Activated naive CD4-positive, alpha-beta T cell treated with anti-CD3 and anti-CD28 coated beads, Interleukin-2, amount 50 U/mL, for 24 hours (primary cell): ENCODE data around the gene DHRS2.
"Not testable (repeated sequence)": the region's sequence is repeated elsewhere in the genome, so short reads cannot be mapped to it uniquely, and the experiment has no call there.

ENCODE experiments used
- H3K27ac Mint-ChIP-seq: one replicate; pipeline ENCODE4 v1.8.0; 2021; ENCODE audit warnings: mild to moderate bottlenecking, mixed read lengths
- H3K27me3 Mint-ChIP-seq: one replicate; pipeline ENCODE4 v1.8.0; 2021; ENCODE audit warnings: mixed read lengths
- H3K36me3 Mint-ChIP-seq: one replicate; pipeline ENCODE4 v1.8.0; 2021; ENCODE audit warnings: mixed read lengths
- H3K4me1 Mint-ChIP-seq: one replicate; pipeline ENCODE4 v1.8.0; 2021; ENCODE audit warnings: mixed read lengths
- H3K4me3 Mint-ChIP-seq: one replicate; pipeline ENCODE4 v1.8.0; 2021; ENCODE audit warnings: mild to moderate bottlenecking, mixed read lengths
- H3K9me3 Mint-ChIP-seq: one replicate; pipeline ENCODE4 v1.8.0; 2021; ENCODE audit warnings: mixed read lengths

DHRS2 gene

DNA sequence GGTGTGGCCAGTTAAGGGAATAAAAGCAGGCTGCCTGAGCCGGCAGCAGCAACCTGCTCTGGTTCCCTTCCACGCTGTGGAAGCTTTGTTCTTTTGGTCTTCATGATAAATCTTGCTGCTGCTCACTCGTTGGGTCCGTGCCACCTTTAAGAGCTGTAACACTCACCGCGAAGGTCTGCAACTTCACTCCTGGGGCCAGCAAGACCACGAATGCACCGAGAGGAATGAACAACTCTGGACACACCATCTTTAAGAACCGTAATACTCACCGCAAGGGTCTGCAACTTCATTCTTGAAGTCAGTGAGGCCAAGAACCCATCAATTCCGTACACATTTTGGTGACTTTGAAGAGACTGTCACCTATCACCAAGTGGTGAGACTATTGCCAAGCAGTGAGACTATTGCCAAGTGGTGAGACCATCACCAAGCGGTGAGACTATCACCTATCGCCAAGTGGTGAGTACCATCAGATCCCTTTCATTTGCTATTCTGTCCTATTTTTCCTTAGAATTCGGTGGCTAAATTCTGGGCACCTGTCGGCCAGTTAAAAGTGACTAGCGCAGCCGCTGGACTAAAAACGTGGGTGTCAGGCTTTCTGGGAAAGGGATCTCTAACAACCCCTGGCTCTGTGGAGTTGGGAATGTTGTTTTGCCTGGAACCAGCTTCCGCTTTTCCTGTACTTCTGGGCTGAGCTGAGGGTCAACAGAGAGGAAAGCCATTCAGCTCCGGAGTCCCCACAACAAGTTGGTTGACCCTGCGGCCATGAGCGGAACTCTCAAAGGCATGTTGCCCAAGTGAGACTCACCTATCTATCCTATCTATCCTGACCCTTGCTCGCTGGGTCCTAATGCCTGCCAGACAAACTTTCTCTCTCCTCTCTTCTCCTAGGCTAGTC, at the start of gene DHRS2:
DHRS2 (plus strand) TSS at position 48 of the 895 bp plus-strand sequence. CDS start 2,501 bp downstream, outside the sequence.
- Mint-ChIP-seq H3K36me3 (peaks cover 2% of the 10 kb centered on the region), H3K4me3 (no peak within 1 kb of the TSS), H3K9me3 (no peaks in the 10 kb centered on the region), H3K27me3 (no peaks in the 10 kb centered on the region), H3K27ac (no peak within 1 kb of the TSS), H3K4me1 (peaks cover 9% of the 10 kb centered on the region)

GRCh38 chr14:23588884-23589598, 47.1 kb upstream of the DHRS2 start:
- H3K4me3 Mint-ChIP-seq, result no peak overlapping the region
- peaks cover 2% of the 10 kb centered on the region for H3K27me3 Mint-ChIP-seq
- H3K27ac Mint-ChIP-seq, result no peak overlapping the region
- no peaks in the 10 kb centered on the region for H3K36me3 Mint-ChIP-seq
- no peaks in the 10 kb centered on the region for H3K9me3 Mint-ChIP-seq
- H3K4me1 Mint-ChIP-seq, result peaks cover 11% of the 10 kb centered on the region

- Mint-ChIP-seq H3K4me1 (peaks cover 11% of the 10 kb centered on the region), H3K27ac (no peak overlapping the region), H3K36me3 (no peaks in the 10 kb centered on the region), H3K27me3 (peaks cover 2% of the 10 kb centered on the region), H3K9me3 (no peaks in the 10 kb centered on the region), H3K4me3 (no peak overlapping the region)
These were observed 46.6 kb upstream of the DHRS2 start for GRCh38 chr14:23589606-23590005.

DNA sequence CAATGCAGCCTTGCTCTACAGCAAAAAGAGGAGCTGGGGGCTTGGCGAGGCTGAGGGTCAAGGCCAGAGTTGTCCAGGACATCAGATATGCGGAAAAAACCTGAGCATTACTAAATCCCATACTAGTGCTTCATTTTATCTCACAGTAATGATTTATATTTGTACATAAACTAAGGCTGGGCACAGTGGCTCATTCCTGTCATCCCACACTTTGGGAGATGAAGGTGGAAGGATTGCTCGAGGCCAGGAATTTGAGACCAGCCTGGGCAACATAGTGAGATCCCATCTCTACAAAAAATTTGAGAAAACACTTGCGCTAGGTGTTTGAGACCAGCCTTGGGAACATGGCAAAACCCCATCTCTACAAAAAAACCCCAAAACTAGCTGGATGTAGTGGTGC, 46.0 kb upstream of the DHRS2 start:
- H3K4me3 Mint-ChIP-seq, result no peak overlapping the region
- no peaks in the 10 kb centered on the region for H3K36me3 Mint-ChIP-seq
- no peaks in the 10 kb centered on the region for H3K9me3 Mint-ChIP-seq
- H3K27ac Mint-ChIP-seq, result no peak overlapping the region
- H3K4me1 Mint-ChIP-seq, result peaks cover 11% of the 10 kb centered on the region
- H3K27me3 Mint-ChIP-seq, result peaks cover 2% of the 10 kb centered on the region

DNA sequence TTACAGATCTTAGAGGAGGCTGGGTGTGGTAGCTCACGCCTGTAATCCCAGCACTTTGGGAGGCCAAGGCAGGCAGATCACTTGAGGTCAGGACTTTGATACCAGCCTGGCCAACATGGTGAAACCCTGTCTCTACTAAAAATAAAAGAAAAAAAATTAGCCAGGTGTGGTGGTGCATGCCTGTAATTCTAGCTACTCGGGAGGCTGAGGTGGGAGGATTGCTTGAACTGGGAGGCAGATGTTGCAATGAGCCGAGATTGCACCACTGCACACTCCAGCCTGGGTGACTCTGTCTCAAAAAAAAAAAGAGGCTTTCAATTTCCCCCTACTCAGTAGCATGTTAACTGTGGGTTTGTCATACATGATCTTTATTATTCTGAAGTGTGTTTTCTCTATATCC, 42.0 kb upstream of the DHRS2 start:
- H3K4me1 Mint-ChIP-seq, H3K27ac Mint-ChIP-seq, H3K9me3 Mint-ChIP-seq, H3K27me3 Mint-ChIP-seq, H3K4me3 Mint-ChIP-seq, H3K36me3 Mint-ChIP-seq: not testable (repeated sequence)

GRCh38 chr14:23600322-23600707, 35.8 kb upstream of the DHRS2 start:
- H3K4me1 Mint-ChIP-seq, result no peaks in the 10 kb centered on the region
- H3K27me3 Mint-ChIP-seq, result no peaks in the 10 kb centered on the region
- H3K4me3 Mint-ChIP-seq, result no peak overlapping the region
- no peaks in the 10 kb centered on the region for H3K9me3 Mint-ChIP-seq
- no peak overlapping the region for H3K27ac Mint-ChIP-seq
- H3K36me3 Mint-ChIP-seq, result no peaks in the 10 kb centered on the region

GRCh38 chr14:23600806-23601205, 35.4 kb upstream of the DHRS2 start:
- peaks cover 3% of the 10 kb centered on the region for H3K4me1 Mint-ChIP-seq
- H3K4me3 Mint-ChIP-seq, result no peak overlapping the region
- no peaks in the 10 kb centered on the region for H3K27me3 Mint-ChIP-seq
- H3K27ac Mint-ChIP-seq, result no peak overlapping the region
- H3K36me3 Mint-ChIP-seq, result no peaks in the 10 kb centered on the region
- H3K9me3 Mint-ChIP-seq, result no peaks in the 10 kb centered on the region

DNA sequence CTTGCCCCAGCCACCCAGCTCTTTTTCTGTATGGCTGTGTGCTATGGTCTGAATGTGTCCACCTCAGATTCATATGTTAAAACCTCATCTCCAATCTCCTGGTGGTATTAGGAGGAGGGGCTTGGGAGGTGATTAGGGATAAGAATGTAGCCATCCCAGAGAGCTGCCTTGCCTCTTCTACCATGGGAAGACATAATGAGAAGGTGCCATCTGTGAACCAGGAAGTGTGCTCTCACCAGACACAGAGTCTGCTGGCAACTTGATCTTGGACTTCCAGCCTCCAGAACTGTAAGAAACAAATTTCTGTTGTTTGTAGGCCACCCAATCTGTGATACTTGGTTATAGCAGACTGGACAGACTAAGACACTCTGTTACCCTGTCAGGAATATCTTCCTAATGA, 34.7 kb upstream of the DHRS2 start:
- no peaks in the 10 kb centered on the region for H3K27me3 Mint-ChIP-seq
- H3K36me3 Mint-ChIP-seq, result no peaks in the 10 kb centered on the region
- peaks cover 7% of the 10 kb centered on the region for H3K4me1 Mint-ChIP-seq
- no peak overlapping the region for H3K27ac Mint-ChIP-seq
- no peaks in the 10 kb centered on the region for H3K9me3 Mint-ChIP-seq
- H3K4me3 Mint-ChIP-seq, result no peak overlapping the region

DNA sequence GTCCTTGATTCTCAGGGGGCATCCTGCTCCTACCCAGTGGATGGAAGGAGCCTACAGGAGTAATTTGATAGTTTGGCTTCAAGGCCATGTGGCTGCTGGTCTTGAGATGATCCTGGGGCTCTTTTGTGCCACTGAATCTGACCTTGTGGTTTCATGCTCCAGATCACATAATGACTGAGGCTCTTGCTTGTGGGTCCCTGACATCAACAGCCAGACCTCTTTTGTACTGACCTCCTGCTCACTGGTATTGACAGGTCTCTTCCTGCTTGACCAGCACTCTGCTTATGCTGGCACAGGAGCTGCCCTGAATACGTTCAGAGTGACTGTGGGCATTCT, 34.4 kb upstream of the DHRS2 start:
- no peaks in the 10 kb centered on the region for H3K9me3 Mint-ChIP-seq
- H3K4me3 Mint-ChIP-seq, result no peak overlapping the region
- no peaks in the 10 kb centered on the region for H3K36me3 Mint-ChIP-seq
- peaks cover 9% of the 10 kb centered on the region for H3K4me1 Mint-ChIP-seq
- H3K27ac Mint-ChIP-seq, result no peak overlapping the region
- H3K27me3 Mint-ChIP-seq, result no peaks in the 10 kb centered on the region

- Mint-ChIP-seq H3K9me3 (no peaks in the 10 kb centered on the region), H3K27me3 (no peaks in the 10 kb centered on the region), H3K4me3 (no peak overlapping the region), H3K27ac (no peak overlapping the region), H3K36me3 (no peaks in the 10 kb centered on the region), H3K4me1 (peaks cover 13% of the 10 kb centered on the region)
These were observed 33.7 kb upstream of the DHRS2 start for GRCh38 chr14:23602181-23603095.

- H3K4me3 Mint-ChIP-seq, result no peak overlapping the region
- H3K27me3 Mint-ChIP-seq, result no peaks in the 10 kb centered on the region
- H3K36me3 Mint-ChIP-seq, result no peaks in the 10 kb centered on the region
- peaks cover 13% of the 10 kb centered on the region for H3K4me1 Mint-ChIP-seq
- no peak overlapping the region for H3K27ac Mint-ChIP-seq
- no peaks in the 10 kb centered on the region for H3K9me3 Mint-ChIP-seq
These were observed 33.1 kb upstream of the DHRS2 start for GRCh38 chr14:23603103-23603502.

GRCh38 chr14:23604148-23604547, 32.0 kb upstream of the DHRS2 start:
- Mint-ChIP-seq H3K9me3 (peaks cover 5% of the 10 kb centered on the region), H3K27ac (no peak overlapping the region), H3K4me3 (no peak overlapping the region), H3K27me3 (no peaks in the 10 kb centered on the region), H3K4me1 (peaks cover 20% of the 10 kb centered on the region), H3K36me3 (peaks cover 2% of the 10 kb centered on the region)

DNA sequence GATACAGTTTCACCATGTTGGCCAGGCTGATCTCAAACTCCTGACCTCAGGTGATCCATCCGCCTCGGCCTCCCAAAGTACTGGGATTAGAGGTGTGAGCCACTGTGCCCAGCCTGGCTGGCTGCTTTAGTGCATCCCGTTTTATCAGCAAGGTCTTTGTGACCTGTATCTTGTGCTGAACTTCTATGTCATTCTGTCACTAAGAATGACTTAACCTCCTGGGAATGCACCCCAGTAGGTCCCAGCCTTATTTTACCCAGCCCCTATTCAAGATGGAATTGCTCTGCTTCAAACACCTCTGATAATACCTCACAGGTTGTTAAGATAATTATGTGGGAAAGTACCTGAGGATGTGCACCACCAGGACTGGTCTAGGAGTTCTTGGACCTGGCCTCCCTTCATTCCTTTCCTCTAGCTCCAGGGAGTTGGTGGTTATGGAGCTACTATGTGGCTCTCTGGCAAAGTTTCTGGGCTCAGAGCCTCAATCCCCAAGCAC, 31.4 kb upstream of the DHRS2 start:
- H3K27ac Mint-ChIP-seq, result no peak overlapping the region
- H3K27me3 Mint-ChIP-seq, result no peaks in the 10 kb centered on the region
- no peak overlapping the region for H3K4me3 Mint-ChIP-seq
- peaks cover 25% of the 10 kb centered on the region for H3K4me1 Mint-ChIP-seq
- H3K36me3 Mint-ChIP-seq, result peaks cover 2% of the 10 kb centered on the region
- H3K9me3 Mint-ChIP-seq, result peaks cover 6% of the 10 kb centered on the region

- Mint-ChIP-seq H3K36me3 (peaks cover 3% of the 10 kb centered on the region), H3K27ac (no peak overlapping the region), H3K4me3 (no peak overlapping the region), H3K27me3 (no peaks in the 10 kb centered on the region), H3K9me3 (peaks cover 6% of the 10 kb centered on the region), H3K4me1 (peaks cover 39% of the 10 kb centered on the region)
These were observed 30.1 kb upstream of the DHRS2 start for GRCh38 chr14:23605931-23606585.

- H3K4me3 Mint-ChIP-seq, result no peak overlapping the region
- H3K27me3 Mint-ChIP-seq, result no peaks in the 10 kb centered on the region
- H3K9me3 Mint-ChIP-seq, result peaks cover 6% of the 10 kb centered on the region
- peaks cover 50% of the 10 kb centered on the region for H3K4me1 Mint-ChIP-seq
- H3K27ac Mint-ChIP-seq, result peak overlapping the region; percentile 84
- H3K36me3 Mint-ChIP-seq, result peaks cover 3% of the 10 kb centered on the region
These were observed 27.7 kb upstream of the DHRS2 start for GRCh38 chr14:23608454-23608853.
